CD4-positive, CD25-positive, alpha-beta regulatory T cell (primary cell): Measurements from ENCODE around the gene RBFOX2. TPM values are rescaled to one million over a fixed set of nuclear protein-coding genes. Genes with fewer than 3 reads are reported as not detected.

Experiments used
- ATAC-seq, 2 donors: fragments of 150-1000 bp; cut with Tn5 transposase; one replicate each; pipeline ENCODE4 v1.10.0; 2021; ENCODE audit warnings: low read depth in 2 of 2, moderate number of reproducible peaks in 2 of 2, moderate library complexity in 1 of 2
- DNase-seq, 3 donors: peaks; one replicate each; pipeline versions ENCODE4 v3.0.0 to v3.0.0-alpha.2; 2012 to 2022; ENCODE audit warnings: mixed read lengths in 1 of 3
- H3K27ac ChIP-seq: one replicate; pipeline ENCODE4 v1.7.0; 2013; ENCODE audit warnings: mild to moderate bottlenecking, low read length; ENCODE audit not compliant: insufficient read depth, poor library complexity, severe bottlenecking
- H3K27me3 ChIP-seq: one replicate; pipeline ENCODE4 v1.7.0; 2013; ENCODE audit warnings: low read length; ENCODE audit not compliant: control insufficient read depth, insufficient read depth
- H3K36me3 ChIP-seq: one replicate; pipeline ENCODE4 v1.7.0; 2013; ENCODE audit warnings: mild to moderate bottlenecking, low read length, moderate library complexity; ENCODE audit not compliant: control insufficient read depth, insufficient read depth
- H3K4me1 ChIP-seq: 2 replicates; pipeline ENCODE4 v1.7.0; 2013; ENCODE audit warnings: mild to moderate bottlenecking, low read length; ENCODE audit not compliant: insufficient read depth, control insufficient read depth, poor library complexity, severe bottlenecking
- H3K4me3 ChIP-seq: one replicate; pipeline ENCODE4 v1.7.0; 2013; ENCODE audit warnings: low read depth, mild to moderate bottlenecking, low read length, moderate library complexity
- H3K9me3 ChIP-seq, 2 experiments: 1 replicate in 1 of 2; 2 replicates in 1 of 2; pipeline ENCODE4 v1.7.0; 2013; ENCODE audit warnings: low read length in 2 of 2, mild to moderate bottlenecking in 1 of 2, moderate library complexity in 1 of 2; ENCODE audit not compliant: control insufficient read depth in 2 of 2
- H3K27ac Mint-ChIP-seq, 3 donors: one replicate each; pipeline ENCODE4 v1.8.0; 2020 to 2022; ENCODE audit warnings: mild to moderate bottlenecking in 3 of 3, mixed read lengths in 3 of 3, moderate library complexity in 2 of 3
- H3K27me3 Mint-ChIP-seq: one replicate; pipeline ENCODE4 v1.8.0; 2022; ENCODE audit warnings: mild to moderate bottlenecking, mixed read lengths
- H3K36me3 Mint-ChIP-seq: one replicate; pipeline ENCODE4 v1.8.0; 2020; ENCODE audit warnings: mixed read lengths
- H3K4me1 Mint-ChIP-seq, 4 donors: one replicate each; pipeline ENCODE4 v1.8.0; 2020 to 2022; ENCODE audit warnings: mixed read lengths in 4 of 4, mild to moderate bottlenecking in 1 of 4
- H3K4me3 Mint-ChIP-seq, 4 donors: one replicate each; pipeline ENCODE4 v1.8.0; 2020 to 2022; ENCODE audit warnings: mild to moderate bottlenecking in 4 of 4, mixed read lengths in 4 of 4, moderate library complexity in 3 of 4
- H3K9me3 Mint-ChIP-seq, 7 donors: one replicate each; pipeline ENCODE4 v1.8.0; 2020 to 2022; ENCODE audit warnings: mixed read lengths in 7 of 7, mild to moderate bottlenecking in 3 of 7, moderate library complexity in 2 of 7
- polyA plus RNA-seq, 4 donors: library from polyadenylated mRNA; unstranded; fragments of 300-500 nt; fragmentation: Illumina TruSeq; gene quantifications; one replicate each; pipeline ENCODE4 v1.2.3, GENCODE V29; 2021
- total RNA-seq: library from RNA; stranded (reverse); gene quantifications from one replicate; pipeline ENCODE4 v1.2.3, GENCODE V29; 2022

RBFOX2 gene
- total and polyA plus RNA-seq, 5 donors from 2014 or later, result 0.25 to 0.52 TPM; not detected in 3

GRCh38 chr22:36039125-36039524 lies 10.5 kb upstream of the RBFOX2 start:
- no peak overlapping the region for H3K4me3 ChIP-seq
- H3K27me3 ChIP-seq, result peaks cover 9% of the 10 kb centered on the region
- Mint-ChIP-seq H3K9me3 (peaks cover 0 to 2% (median 0%) of the 10 kb centered on the region in 7 donors), H3K4me3 (no peak overlapping the region), H3K4me1 (no peaks in the 10 kb centered on the region), H3K27me3 (peaks cover 31% of the 10 kb centered on the region), H3K36me3 (no peaks in the 10 kb centered on the region), H3K27ac (no peak overlapping the region)
- no peaks in the 10 kb centered on the region for H3K4me1 ChIP-seq
- no peaks in the 10 kb centered on the region for H3K36me3 ChIP-seq
- H3K27ac ChIP-seq, result no peak overlapping the region
- H3K9me3 ChIP-seq, result no peaks in the 10 kb centered on the region
- no peak for DNase-seq
- no peak for ATAC-seq

- Mint-ChIP-seq H3K9me3 (peaks cover 0 to 2% (median 0%) of the 10 kb centered on the region in 7 donors), H3K27me3 (peaks cover 43% of the 10 kb centered on the region), H3K36me3 (no peaks in the 10 kb centered on the region), H3K4me1 (no peaks in the 10 kb centered on the region), H3K4me3 (no peak overlapping the region), H3K27ac (no peak overlapping the region)
- H3K36me3 ChIP-seq, result no peaks in the 10 kb centered on the region
- H3K9me3 ChIP-seq, result no peaks in the 10 kb centered on the region
- DNase-seq, result no peak
- no peak overlapping the region for H3K27ac ChIP-seq
- H3K4me3 ChIP-seq, result no peak overlapping the region
- peaks cover 10% of the 10 kb centered on the region for H3K27me3 ChIP-seq
- no peak for ATAC-seq
- H3K4me1 ChIP-seq, result no peaks in the 10 kb centered on the region
These were observed 8.6 kb upstream of the RBFOX2 start for GRCh38 chr22:36037102-36037758.

GRCh38 chr22:36036167-36036624 lies 7.6 kb upstream of the RBFOX2 start:
- Mint-ChIP-seq H3K27ac (no peak overlapping the region), H3K27me3 (peaks cover 50% of the 10 kb centered on the region)
- ATAC-seq, result no peak

GRCh38 chr22:36032611-36033010 lies 4.0 kb upstream of the RBFOX2 start:
- Mint-ChIP-seq H3K9me3 (no peaks in the 10 kb centered on the region), H3K27ac (no peak overlapping the region), H3K4me1 (peaks cover 0 to 12% (median 4%) of the 10 kb centered on the region in 4 donors), H3K27me3 (peaks cover 72% of the 10 kb centered on the region), H3K36me3 (no peaks in the 10 kb centered on the region), H3K4me3 (no peak overlapping the region)
- Histone ChIP-seq H3K27me3 (peaks cover 20% of the 10 kb centered on the region), H3K4me1 (peaks cover 14% of the 10 kb centered on the region), H3K27ac (no peak overlapping the region), H3K9me3 (no peaks in the 10 kb centered on the region), H3K36me3 (no peaks in the 10 kb centered on the region), H3K4me3 (no peak overlapping the region)
- ATAC-seq (no peak), DNase-seq (no peak)

More at GRCh38 chr22:36036167-36036624, 7.6 kb upstream of the RBFOX2 start:
- Mint-ChIP-seq H3K4me3 (no peak overlapping the region), H3K4me1 (no peaks in the 10 kb centered on the region), H3K36me3 (no peaks in the 10 kb centered on the region), H3K9me3 (peaks cover 0 to 2% (median 0%) of the 10 kb centered on the region in 7 donors)
- no peak overlapping the region for H3K4me3 ChIP-seq
- no peaks in the 10 kb centered on the region for H3K9me3 ChIP-seq
- no peaks in the 10 kb centered on the region for H3K36me3 ChIP-seq
- H3K27ac ChIP-seq, result no peak overlapping the region
- no peaks in the 10 kb centered on the region for H3K4me1 ChIP-seq
- peaks cover 13% of the 10 kb centered on the region for H3K27me3 ChIP-seq
- DNase-seq, result no peak

GRCh38 chr22:36029406-36029755 lies 757 bp upstream of the RBFOX2 start:
- H3K27me3 ChIP-seq, result peaks cover 21% of the 10 kb centered on the region

GRCh38 chr22:36027935-36028645 lies 534 bp downstream of the RBFOX2 start:
- Histone ChIP-seq H3K36me3 (no peaks in the 10 kb centered on the region), H3K4me1 (peaks cover 15% of the 10 kb centered on the region), H3K9me3 (no peaks in the 10 kb centered on the region), H3K4me3 (no peak overlapping the region), H3K27ac (peak overlapping the region; percentile 19), H3K27me3 (peaks cover 21% of the 10 kb centered on the region)
- Mint-ChIP-seq H3K9me3 (no peaks in the 10 kb centered on the region), H3K27me3 (peaks cover 77% of the 10 kb centered on the region), H3K36me3 (no peaks in the 10 kb centered on the region), H3K27ac (peak overlapping the region in 2 of 3 donors; percentile 74 to 76), H3K4me3 (peak overlapping the region; percentile 88 to 94 (median 91)), H3K4me1 (peaks cover 0 to 22% (median 8%) of the 10 kb centered on the region in 4 donors)
- ATAC-seq (peak; percentile 19 to 26), DNase-seq (peak in 1 of 3 donors; percentile 11)

More at GRCh38 chr22:36029406-36029755, 757 bp upstream of the RBFOX2 start:
- peaks cover 0 to 22% (median 8%) of the 10 kb centered on the region in 4 donors for H3K4me1 Mint-ChIP-seq
- DNase-seq, result peak in 1 of 3 donors; percentile 4
- Histone ChIP-seq H3K27ac (no peak overlapping the region), H3K4me1 (peaks cover 15% of the 10 kb centered on the region), H3K9me3 (no peaks in the 10 kb centered on the region), H3K36me3 (no peaks in the 10 kb centered on the region), H3K4me3 (peak overlapping the region; percentile 71)
- H3K9me3 Mint-ChIP-seq, result no peaks in the 10 kb centered on the region
- peak overlapping the region; percentile 69 to 90 (median 88) for H3K4me3 Mint-ChIP-seq
- no peaks in the 10 kb centered on the region for H3K36me3 Mint-ChIP-seq
- ATAC-seq, result no peak
- H3K27ac Mint-ChIP-seq, result peak overlapping the region in 2 of 3 donors; percentile 30 to 31
- peaks cover 76% of the 10 kb centered on the region for H3K27me3 Mint-ChIP-seq

GRCh38 chr22:36027579-36027934 lies 1.1 kb downstream of the RBFOX2 start:
- no peak for DNase-seq
- H3K36me3 ChIP-seq, result no peaks in the 10 kb centered on the region
- H3K27me3 Mint-ChIP-seq, result peaks cover 72% of the 10 kb centered on the region
- H3K27ac ChIP-seq, result peak overlapping the region; percentile 19
- peaks cover 22% of the 10 kb centered on the region for H3K27me3 ChIP-seq
- no peak overlapping the region for H3K4me3 ChIP-seq
- ATAC-seq, result no peak
- H3K36me3 Mint-ChIP-seq, result no peaks in the 10 kb centered on the region
- peak overlapping the region in 2 of 3 donors; percentile 74 to 76 for H3K27ac Mint-ChIP-seq
- H3K4me1 Mint-ChIP-seq, result peaks cover 0 to 22% (median 8%) of the 10 kb centered on the region in 4 donors
- peak overlapping the region; percentile 88 to 94 (median 91) for H3K4me3 Mint-ChIP-seq
- no peaks in the 10 kb centered on the region for H3K9me3 Mint-ChIP-seq
- no peaks in the 10 kb centered on the region for H3K9me3 ChIP-seq
- H3K4me1 ChIP-seq, result peaks cover 15% of the 10 kb centered on the region
